CD14-positive monocyte (primary cell): Measurements from ENCODE around the gene PNMA6A. TPM values are rescaled to one million over a fixed set of nuclear protein-coding genes. Genes with fewer than 3 reads are reported as not detected.

Experiments used
- DNase-seq, 3 donors: peaks; one replicate each; pipeline ENCODE4 v3.0.0-alpha.2; 2011 to 2022
- H2AFZ ChIP-seq: 2 replicates; pipeline ENCODE4 v1.6.0; 2012; ENCODE audit warnings: mild to moderate bottlenecking, low read depth, low read length, inconsistent platforms; ENCODE audit not compliant: insufficient read depth, poor library complexity, severe bottlenecking
- H3K27ac ChIP-seq, 2 donors: 1 replicate in 1 of 2; 2 replicates in 1 of 2; pipeline ENCODE4 v1.5.1; 2012 to 2013; ENCODE audit warnings: low read length in 2 of 2, control low read depth in 1 of 2, inconsistent platforms in 1 of 2, low read depth in 1 of 2, mild to moderate bottlenecking in 1 of 2
- H3K27me3 ChIP-seq, 2 donors: one replicate each; pipeline versions ENCODE4 v1.6.0 to v1.6.1; 2011 to 2013; ENCODE audit warnings: low read length in 2 of 2; ENCODE audit not compliant: control insufficient read depth in 2 of 2, insufficient read depth in 2 of 2
- H3K36me3 ChIP-seq, 2 donors: replicated peaks in 1 of 2; 1 replicate in 1 of 2; 2 replicates in 1 of 2; pipeline versions ENCODE4 v1.5.1 to v1.6.1; 2012 to 2013; ENCODE audit warnings: low read length in 2 of 2, control low read depth in 1 of 2, inconsistent platforms in 1 of 2, mild to moderate bottlenecking in 1 of 2; ENCODE audit not compliant: insufficient read depth in 2 of 2, control insufficient read depth in 1 of 2
- H3K4me1 ChIP-seq, 2 donors: 1 replicate in 1 of 2; 2 replicates in 1 of 2; pipeline versions ENCODE4 v1.5.1 to v1.6.1; 2012 to 2013; ENCODE audit warnings: low read length in 2 of 2, control low read depth in 1 of 2, inconsistent platforms in 1 of 2, mild to moderate bottlenecking in 1 of 2, moderate library complexity in 1 of 2; ENCODE audit not compliant: insufficient read depth in 2 of 2, control insufficient read depth in 1 of 2
- H3K4me2 ChIP-seq: replicated peaks from 2 replicates; pipeline ENCODE3; 2012; ENCODE audit warnings: low read length, moderate library complexity, mild to moderate bottlenecking; ENCODE audit not compliant: poor library complexity, severe bottlenecking; ENCODE audit errors: extremely low read depth
- H3K4me3 ChIP-seq, 3 experiments: fragments of 200-600 bp in 1 of 3; sonication (generic) in 1 of 3; replicated peaks in 1 of 3; 1 replicate in 2 of 3; 2 replicates in 1 of 3; pipeline ENCODE4 v1.5.1; 2011 to 2013; ENCODE audit warnings: low read length in 3 of 3, mild to moderate bottlenecking in 3 of 3, control low read depth in 2 of 3, low read depth in 2 of 3, inconsistent platforms in 1 of 3, moderate library complexity in 1 of 3
- H3K79me2 ChIP-seq: 2 replicates; pipeline ENCODE4 v1.6.0; 2012; ENCODE audit warnings: mild to moderate bottlenecking, control low read depth, inconsistent platforms, low read length, moderate library complexity; ENCODE audit not compliant: insufficient read depth
- H3K9ac ChIP-seq: 2 replicates; pipeline ENCODE4 v1.6.0; 2017; ENCODE audit warnings: low read length, mild to moderate bottlenecking; ENCODE audit not compliant: insufficient read depth, poor library complexity, severe bottlenecking
- H3K9me3 ChIP-seq, 2 donors: replicated peaks in 1 of 2; 1 replicate in 1 of 2; 2 replicates in 1 of 2; pipeline versions ENCODE4 v1.5.1 to v1.6.1; 2012 to 2013; ENCODE audit warnings: low read length in 2 of 2, control low read depth in 1 of 2; ENCODE audit not compliant: control insufficient read depth in 1 of 2, insufficient read depth in 1 of 2
- H4K20me1 ChIP-seq: 2 replicates; pipeline ENCODE4 v1.6.0; 2012; ENCODE audit warnings: mild to moderate bottlenecking, low read length, control low read depth, moderate library complexity; ENCODE audit not compliant: insufficient read depth
- H3K27ac Mint-ChIP-seq, 7 donors: one replicate each; pipeline ENCODE4 v1.8.0; 2020; ENCODE audit warnings: mild to moderate bottlenecking in 7 of 7, mixed read lengths in 7 of 7, moderate library complexity in 6 of 7, inconsistent platforms in 2 of 7
- H3K27me3 Mint-ChIP-seq, 3 donors: one replicate each; pipeline ENCODE4 v1.8.0; 2021 to 2022; ENCODE audit warnings: low read depth in 3 of 3, mild to moderate bottlenecking in 3 of 3, mixed read lengths in 3 of 3, moderate library complexity in 3 of 3, inconsistent platforms in 1 of 3
- H3K36me3 Mint-ChIP-seq, 2 donors: one replicate each; pipeline ENCODE4 v1.8.0; 2020; ENCODE audit warnings: mixed read lengths in 2 of 2, inconsistent platforms in 1 of 2, mild to moderate bottlenecking in 1 of 2
- H3K4me1 Mint-ChIP-seq: one replicate; pipeline ENCODE4 v1.8.0; 2020; ENCODE audit warnings: mild to moderate bottlenecking, mixed read lengths
- H3K4me3 Mint-ChIP-seq, 2 donors: one replicate each; pipeline ENCODE4 v1.8.0; 2020; ENCODE audit warnings: mild to moderate bottlenecking in 2 of 2, mixed read lengths in 2 of 2, moderate library complexity in 1 of 2
- H3K9me3 Mint-ChIP-seq, 7 donors: one replicate each; pipeline ENCODE4 v1.8.0; 2020 to 2022; ENCODE audit warnings: mixed read lengths in 7 of 7, mild to moderate bottlenecking in 6 of 7, moderate library complexity in 6 of 7, inconsistent platforms in 2 of 7
- WGBS: methylation state at CpG from one replicate; pipeline ENCODE4 v1.1.5; 2013; ENCODE audit warnings: missing lambda C conversion rate; ENCODE audit not compliant: insufficient coverage; 5-methylcytosine and 5-hydroxymethylcytosine counted together
- intact Hi-C, 2 donors: fragments of 100-400 bp; cut with micrococcal nuclease; formaldehyde crosslinking; loops; one replicate each; pipeline versions ENCODE4 v1.15.0 to v1.15.1; 2023
- polyA plus RNA-seq, 3 donors: library from polyadenylated mRNA; depleted of rRNA in 1 of 3; unstranded in 2 of 3; stranded (reverse) in 1 of 3; fragments of 300-500 nt in 2 of 3; fragments of >200 nt in 1 of 3; fragmentation: Illumina TruSeq in 2 of 3; gene quantifications; 1 replicate in 2 of 3; 2 replicates in 1 of 3; pipeline ENCODE4 v1.2.3, GENCODE V29; 2012 to 2021
- TF ChIP-seq, protein P1 (sequence below): fragments of 200-600 bp; IDR thresholded peaks from one replicate; pipeline ENCODE4 v1.8.0; 2022; ENCODE audit warnings: antibody characterized with exemption, mild to moderate bottlenecking

Gene PNMA6A
- polyA plus RNA-seq, 3 donors: 0.04 to 0.12 TPM; not detected in 1

DNA sequence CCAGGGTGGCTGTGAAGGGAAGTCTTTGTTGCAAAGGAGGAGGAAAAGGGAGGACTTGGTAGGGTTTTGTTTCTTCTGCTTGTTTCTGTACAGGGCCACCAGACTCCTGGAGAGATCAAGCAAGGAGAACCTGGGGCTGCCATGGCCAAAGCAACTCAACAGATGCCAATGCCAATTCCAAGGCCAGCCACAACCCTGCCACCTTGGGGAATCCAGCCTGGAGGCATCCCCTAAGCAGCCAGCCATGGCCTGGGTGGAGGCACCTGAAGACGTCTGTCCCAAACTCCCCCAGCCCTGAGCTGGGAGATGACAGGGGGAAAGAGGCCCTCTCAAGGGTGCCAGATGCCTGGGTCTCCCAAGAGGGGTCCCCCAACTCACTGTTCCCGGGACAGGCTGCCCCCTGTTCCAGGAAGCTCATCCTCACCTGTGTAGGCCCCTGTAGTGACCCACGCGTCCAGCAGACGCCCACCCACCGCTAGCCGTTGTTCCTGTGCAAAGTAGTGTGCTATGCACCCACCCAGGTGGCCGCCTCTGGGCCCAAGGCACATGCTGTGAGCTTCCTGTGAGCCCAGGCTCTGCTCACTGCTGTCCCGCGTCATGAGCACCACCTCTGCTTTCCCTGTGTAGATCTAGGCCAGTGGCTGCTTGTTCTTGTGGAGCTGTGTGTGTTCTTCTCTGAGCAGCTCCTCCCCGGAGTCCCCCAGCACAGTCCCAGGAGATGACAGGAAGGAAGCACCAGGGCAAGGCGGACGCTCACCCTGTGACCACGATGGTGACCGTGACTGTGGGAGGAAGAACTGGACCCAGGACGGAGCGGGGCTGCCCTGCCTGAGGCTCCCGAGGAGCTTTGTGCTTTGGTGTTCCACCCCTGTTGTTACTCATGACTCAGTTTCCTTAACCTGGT, 12.8 kb upstream of the PNMA6A start:
- no peaks in the 10 kb centered on the region for H3K36me3 Mint-ChIP-seq
- no peak overlapping the region for H3K4me2 ChIP-seq
- no peak for DNase-seq
- no peaks in the 10 kb centered on the region for H3K9me3 ChIP-seq
- TF ChIP-seq, protein P1, sequence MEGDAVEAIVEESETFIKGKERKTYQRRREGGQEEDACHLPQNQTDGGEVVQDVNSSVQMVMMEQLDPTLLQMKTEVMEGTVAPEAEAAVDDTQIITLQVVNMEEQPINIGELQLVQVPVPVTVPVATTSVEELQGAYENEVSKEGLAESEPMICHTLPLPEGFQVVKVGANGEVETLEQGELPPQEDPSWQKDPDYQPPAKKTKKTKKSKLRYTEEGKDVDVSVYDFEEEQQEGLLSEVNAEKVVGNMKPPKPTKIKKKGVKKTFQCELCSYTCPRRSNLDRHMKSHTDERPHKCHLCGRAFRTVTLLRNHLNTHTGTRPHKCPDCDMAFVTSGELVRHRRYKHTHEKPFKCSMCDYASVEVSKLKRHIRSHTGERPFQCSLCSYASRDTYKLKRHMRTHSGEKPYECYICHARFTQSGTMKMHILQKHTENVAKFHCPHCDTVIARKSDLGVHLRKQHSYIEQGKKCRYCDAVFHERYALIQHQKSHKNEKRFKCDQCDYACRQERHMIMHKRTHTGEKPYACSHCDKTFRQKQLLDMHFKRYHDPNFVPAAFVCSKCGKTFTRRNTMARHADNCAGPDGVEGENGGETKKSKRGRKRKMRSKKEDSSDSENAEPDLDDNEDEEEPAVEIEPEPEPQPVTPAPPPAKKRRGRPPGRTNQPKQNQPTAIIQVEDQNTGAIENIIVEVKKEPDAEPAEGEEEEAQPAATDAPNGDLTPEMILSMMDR: no peak
- no peaks in the 10 kb centered on the region for H4K20me1 ChIP-seq
- peaks cover 5 to 23% (median 15%) of the 10 kb centered on the region in 3 donors for H3K27me3 Mint-ChIP-seq
- WGBS: 96% methylated on average over 4 of the region's 18 CpGs
- no peak overlapping the region for H3K9ac ChIP-seq
- H3K4me1 ChIP-seq: no peaks in the 10 kb centered on the region
- no peaks in the 10 kb centered on the region for H3K36me3 ChIP-seq
- H3K4me1 Mint-ChIP-seq: peaks cover 2% of the 10 kb centered on the region
- peaks cover 0 to 12% (median 0%) of the 10 kb centered on the region in 7 donors for H3K9me3 Mint-ChIP-seq
- H2AFZ ChIP-seq: no peak overlapping the region
- H3K27ac Mint-ChIP-seq: no peak overlapping the region
- intact Hi-C loops: no loop called here
- H3K27ac ChIP-seq: no peak overlapping the region
- no peak overlapping the region for H3K4me3 ChIP-seq
- no peak overlapping the region for H3K4me3 Mint-ChIP-seq
- H3K27me3 ChIP-seq: peaks cover 0 to 19% of the 10 kb centered on the region in 2 donors
- H3K79me2 ChIP-seq: no peaks in the 10 kb centered on the region

GRCh38 chrX:153060095-153060445, 12.2 kb upstream of the PNMA6A start:
- Histone ChIP-seq H3K4me3 (no peak overlapping the region), H3K27me3 (peaks cover 0 to 19% of the 10 kb centered on the region in 2 donors), H3K4me2 (no peak overlapping the region), H2AFZ (no peak overlapping the region), H4K20me1 (no peaks in the 10 kb centered on the region), H3K36me3 (no peaks in the 10 kb centered on the region), H3K9ac (no peak overlapping the region), H3K4me1 (no peaks in the 10 kb centered on the region), H3K79me2 (no peaks in the 10 kb centered on the region), H3K27ac (no peak overlapping the region), H3K9me3 (no peaks in the 10 kb centered on the region)
- Mint-ChIP-seq H3K36me3 (no peaks in the 10 kb centered on the region), H3K4me3 (no peak overlapping the region), H3K4me1 (peaks cover 2% of the 10 kb centered on the region), H3K27ac (no peak overlapping the region), H3K27me3 (peaks cover 5 to 22% (median 15%) of the 10 kb centered on the region in 3 donors), H3K9me3 (peaks cover 0 to 12% (median 0%) of the 10 kb centered on the region in 7 donors)
- no peak for DNase-seq
- TF ChIP-seq, protein P1: no peak
- WGBS: no CpG with 5 or more reads among the region's 8 CpGs
- intact Hi-C loops: no loop called here
